ENCODE measurements around the gene SLIT3.

Gene SLIT3

GRCh38 chr5:168890816-168891812 lies 409.8 kb downstream of the SLIT3 start:
- no peak for TF ChIP-seq CTCF (conservative IDR thresholded peaks at IDR 0.05; ENCODE audit: low read depth, low read length)
- H3K4me3 ChIP-seq (ENCODE audit: low read length): no peak overlapping the region
- no peak for DNase-seq (ENCODE audit: low read depth)

GRCh38 chr5:168889039-168889438 lies 411.9 kb downstream of the SLIT3 start:
- H3K4me3 ChIP-seq (ENCODE audit: low read length): no peak overlapping the region
- no peak for TF ChIP-seq CTCF (conservative IDR thresholded peaks at IDR 0.05; ENCODE audit: low read depth, low read length)
- DNase-seq (ENCODE audit: low read depth): no peak

GRCh38 chr5:168887931-168888330 lies 413.0 kb downstream of the SLIT3 start:
- TF ChIP-seq CTCF (conservative IDR thresholded peaks at IDR 0.05; ENCODE audit: low read depth, low read length): no peak
- DNase-seq (ENCODE audit: low read depth): no peak

GRCh38 chr5:168886157-168886556 lies 414.8 kb downstream of the SLIT3 start:
- DNase-seq (ENCODE audit: low read depth): no peak
- H3K4me3 ChIP-seq (ENCODE audit: low read length): no peak overlapping the region
- TF ChIP-seq CTCF (conservative IDR thresholded peaks at IDR 0.05; ENCODE audit: low read depth, low read length): no peak

More at GRCh38 chr5:168887931-168888330, 413.0 kb downstream of the SLIT3 start:
- no peak overlapping the region for H3K4me3 ChIP-seq (ENCODE audit: low read length)

GRCh38 chr5:168885324-168886120 lies 415.4 kb downstream of the SLIT3 start:
- no peak for DNase-seq (ENCODE audit: low read depth)
- H3K4me3 ChIP-seq (ENCODE audit: low read length): no peak overlapping the region
- no peak for TF ChIP-seq CTCF (conservative IDR thresholded peaks at IDR 0.05; ENCODE audit: low read depth, low read length)

DNA sequence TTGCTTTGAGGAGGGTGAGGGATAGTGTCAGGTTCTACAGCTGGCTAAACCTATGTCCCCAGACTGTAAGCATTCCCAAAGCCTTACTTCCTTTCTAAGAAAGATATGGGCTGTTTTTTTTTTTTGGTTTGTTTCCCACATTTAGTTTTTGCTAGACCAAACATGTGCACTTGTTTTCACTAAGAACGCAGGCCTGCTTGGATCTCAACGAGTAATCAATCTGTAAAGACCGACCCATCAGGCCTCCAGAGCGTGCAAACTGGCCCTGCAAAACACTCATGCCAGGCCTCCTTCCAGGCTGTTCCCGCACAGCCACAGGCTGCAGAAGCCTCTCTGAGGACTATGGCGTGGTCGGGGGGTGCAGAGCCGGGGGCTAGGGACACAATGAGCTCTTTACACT lies 416.9 kb downstream of the SLIT3 start:
- no peak overlapping the region for H3K4me3 ChIP-seq (ENCODE audit: low read length)
- DNase-seq (ENCODE audit: low read depth): no peak
- no peak for TF ChIP-seq CTCF (conservative IDR thresholded peaks at IDR 0.05; ENCODE audit: low read depth, low read length)

Measured in retinal pigment epithelial cell (primary cell).